NK-92 treated with Interleukin-12 subunit alpha and Interleukin-12 subunit beta, amount 100 ng/mL, for 24 hours (cell line): ENCODE data around the gene DUSP12.
"Not testable (repeated sequence)": the region's sequence is repeated elsewhere in the genome, so short reads cannot be mapped to it uniquely, and the experiment has no call there.

Source experiments
- DNase-seq: peaks from one replicate; lab custom pipeline; 2025; lab: John Stamatoyannopoulos, UW

Gene DUSP12

GRCh38 chr1:161727256-161727924, 22.2 kb upstream of the DUSP12 start:
- no peak for DNase-seq

DNA sequence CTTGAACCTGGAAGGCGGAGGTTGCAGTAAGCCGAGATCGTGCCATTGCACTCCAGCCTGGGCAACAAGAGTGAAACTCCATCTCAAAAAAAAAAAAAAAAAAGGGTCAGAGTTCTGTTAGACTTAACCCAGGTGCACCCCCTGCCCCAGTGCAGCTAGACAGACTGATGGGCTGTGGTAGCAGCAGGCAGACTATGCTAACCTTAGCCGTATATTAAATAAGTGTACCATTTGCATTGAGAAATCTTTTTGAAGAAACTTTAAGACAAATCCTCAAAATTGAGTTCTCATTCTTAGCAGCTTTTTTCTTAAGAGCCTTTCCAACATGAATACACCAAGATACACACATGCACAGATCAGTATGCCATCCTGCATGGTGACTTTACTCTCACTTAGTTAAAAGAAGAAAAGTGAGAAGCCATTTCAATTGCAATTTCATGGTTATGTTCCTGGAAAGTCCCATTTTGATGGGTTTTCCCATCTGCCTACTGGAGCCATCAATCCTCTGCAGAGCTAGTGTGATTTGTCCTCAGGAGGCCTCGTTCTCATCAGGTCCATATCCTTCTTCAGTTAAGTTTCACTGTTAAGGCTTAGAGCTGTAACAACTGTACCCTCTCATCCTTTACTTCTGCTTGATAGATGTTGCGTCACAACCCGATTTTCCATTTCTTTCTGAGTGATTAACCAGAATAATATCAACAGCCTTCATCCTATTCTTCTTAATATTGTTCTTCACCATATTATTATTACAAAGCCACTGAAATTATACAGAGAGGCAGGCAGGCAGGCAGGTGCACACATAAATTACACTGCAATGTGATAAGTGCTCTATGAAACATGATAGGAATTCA, 21.0 kb upstream of the DUSP12 start:
- DNase-seq, result no peak

GRCh38 chr1:161730050-161730564, 19.5 kb upstream of the DUSP12 start:
- peak; percentile 22 for DNase-seq

- DNase-seq, result no peak
These were observed 18.3 kb upstream of the DUSP12 start for GRCh38 chr1:161731241-161731640.

GRCh38 chr1:161731981-161732718, 17.4 kb upstream of the DUSP12 start:
- no peak for DNase-seq

DNA sequence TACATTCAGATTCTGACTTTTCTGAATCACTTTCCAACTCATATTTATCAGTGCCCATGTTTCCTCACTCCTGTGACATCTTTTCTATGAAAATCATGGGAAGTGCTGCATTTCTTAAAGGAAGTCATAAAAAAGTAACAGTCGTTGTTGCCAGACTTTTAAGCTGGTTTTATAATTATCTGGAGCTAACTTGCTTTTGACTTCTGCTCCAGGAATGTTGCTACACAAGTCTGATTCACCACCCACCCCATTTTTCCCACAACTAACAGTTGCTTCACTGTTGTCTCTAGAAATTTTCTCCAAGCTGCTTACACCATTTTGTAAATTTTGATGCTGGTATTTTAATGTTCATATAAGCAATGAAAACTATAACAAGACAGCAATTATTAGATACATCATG, 16.1 kb upstream of the DUSP12 start:
- DNase-seq, result no peak

- DNase-seq, result no peak
These were observed 13.7 kb upstream of the DUSP12 start for GRCh38 chr1:161735837-161736236.

- DNase-seq, result no peak
These were observed 13.1 kb upstream of the DUSP12 start for GRCh38 chr1:161736335-161736969.

DNA sequence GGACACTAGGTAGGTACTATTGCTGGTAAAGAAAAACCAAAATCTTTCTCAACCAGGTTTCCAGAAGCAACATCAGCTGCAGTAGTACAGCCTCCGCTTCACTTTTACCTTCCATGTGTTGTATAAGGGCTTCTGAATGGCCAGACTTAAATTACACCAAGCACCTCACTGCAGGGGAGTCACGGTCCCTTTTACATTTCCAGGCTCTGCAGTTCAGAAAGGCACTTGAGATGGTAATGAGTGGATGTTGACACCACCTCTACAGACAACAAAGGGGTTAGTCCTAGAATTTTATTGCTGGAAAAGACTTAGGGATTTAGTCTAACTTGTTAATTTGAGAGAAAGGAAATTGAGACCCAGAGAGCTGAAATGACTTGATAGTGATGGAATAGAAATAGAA, 12.0 kb upstream of the DUSP12 start:
- no peak for DNase-seq

- peak; percentile 78 for DNase-seq
These were observed 10.8 kb upstream of the DUSP12 start for GRCh38 chr1:161738627-161739287.

GRCh38 chr1:161739865-161740566, 9.6 kb upstream of the DUSP12 start:
- no peak for DNase-seq

DNA sequence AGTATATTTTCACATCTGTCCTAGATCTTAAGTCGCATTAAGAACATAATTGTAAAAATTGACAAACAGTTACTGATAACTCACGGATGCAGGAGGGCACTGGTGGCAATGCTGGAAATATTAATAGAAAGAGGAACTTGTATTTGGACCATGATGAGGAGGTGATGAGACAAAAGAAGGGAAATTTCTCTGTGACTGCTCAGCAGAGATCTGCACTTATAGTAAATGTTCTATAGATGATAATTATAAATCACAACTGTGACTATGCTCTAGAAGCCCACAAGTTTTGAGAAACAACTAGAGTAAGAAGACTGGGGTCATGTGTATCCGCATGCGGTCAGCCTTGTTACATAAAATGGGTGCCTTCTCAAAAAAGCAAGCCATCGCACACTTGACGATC, 8.7 kb upstream of the DUSP12 start:
- DNase-seq, result no peak

GRCh38 chr1:161743231-161743630, 6.4 kb upstream of the DUSP12 start:
- DNase-seq, result no peak

GRCh38 chr1:161747801-161748200, 1.8 kb upstream of the DUSP12 start:
- DNase-seq, result no peak

DNA sequence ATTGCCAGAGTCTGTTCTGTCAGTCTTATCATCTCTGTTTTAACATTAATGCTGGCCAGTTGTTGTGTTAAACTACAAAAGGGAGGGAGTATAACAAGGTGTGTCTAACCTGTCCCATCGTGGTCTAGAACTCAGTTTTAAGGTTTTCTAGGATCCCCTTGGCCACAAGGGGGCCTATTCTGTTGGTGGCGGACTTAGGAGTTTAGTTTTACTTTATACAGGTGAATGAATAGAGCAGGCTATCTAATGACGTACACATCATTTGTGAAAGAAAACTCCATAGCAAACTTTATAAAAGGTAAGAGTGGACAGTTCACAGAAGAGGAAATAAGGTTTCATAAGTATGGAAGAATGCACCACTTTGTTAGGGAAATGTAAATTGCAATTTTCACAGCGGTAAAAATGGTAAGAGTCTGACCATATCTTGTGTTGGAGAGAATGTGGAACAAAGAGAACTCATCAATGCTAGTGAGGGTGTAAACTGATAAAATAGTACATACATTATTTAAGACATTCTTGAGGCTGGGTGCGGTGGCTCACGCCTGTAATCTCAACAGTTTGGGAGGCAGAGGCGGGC, 14.0 kb downstream of the DUSP12 start:
- DNase-seq, result no peak

DNA sequence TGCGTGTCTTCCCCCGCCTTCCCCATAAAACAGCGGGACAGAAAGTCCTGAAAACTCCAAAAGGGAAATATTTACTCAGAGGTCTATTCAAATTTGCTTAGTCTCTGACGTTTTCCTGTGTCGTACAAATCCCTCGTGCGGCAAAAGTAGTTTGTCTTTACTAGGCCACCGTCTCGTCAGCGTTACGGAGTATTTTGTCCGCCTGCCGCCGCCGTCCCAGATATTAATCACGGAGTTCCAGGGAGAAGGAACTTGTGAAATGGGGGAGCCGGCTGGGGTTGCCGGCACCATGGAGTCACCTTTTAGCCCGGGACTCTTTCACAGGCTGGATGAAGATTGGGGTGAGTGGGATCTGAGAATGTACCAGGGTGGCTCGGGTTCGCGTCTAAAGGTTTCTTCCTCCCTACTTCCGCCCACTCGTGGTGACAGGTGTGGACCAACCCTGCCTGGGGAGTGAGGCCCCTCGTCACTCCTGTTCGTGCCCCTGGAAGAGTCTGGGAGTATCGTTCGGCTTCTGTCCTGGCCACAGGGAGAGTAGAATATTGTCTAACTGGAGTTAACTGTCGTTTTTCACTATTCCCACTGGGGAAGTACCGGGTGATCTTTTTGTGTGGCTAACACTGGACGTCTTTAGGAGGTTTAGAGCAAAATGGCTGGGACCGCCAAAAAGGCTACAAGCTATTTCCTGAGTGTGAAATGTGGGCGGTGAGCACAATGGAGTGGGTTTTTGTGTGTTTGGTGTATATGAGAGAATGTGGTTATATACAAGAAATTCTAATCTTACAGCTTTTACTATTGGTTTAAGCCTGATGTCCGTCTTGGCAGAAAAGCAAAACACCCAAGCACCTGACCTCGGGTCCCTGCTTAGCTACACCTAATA, 16.8 kb downstream of the DUSP12 start, which contains the start of gene ATF6:
TSS of gene ATF6 (plus strand) at position 219 of the 880 bp plus-strand sequence. CDS start at position 260, 41 bp downstream.
- peak; percentile 62 for DNase-seq

DNA sequence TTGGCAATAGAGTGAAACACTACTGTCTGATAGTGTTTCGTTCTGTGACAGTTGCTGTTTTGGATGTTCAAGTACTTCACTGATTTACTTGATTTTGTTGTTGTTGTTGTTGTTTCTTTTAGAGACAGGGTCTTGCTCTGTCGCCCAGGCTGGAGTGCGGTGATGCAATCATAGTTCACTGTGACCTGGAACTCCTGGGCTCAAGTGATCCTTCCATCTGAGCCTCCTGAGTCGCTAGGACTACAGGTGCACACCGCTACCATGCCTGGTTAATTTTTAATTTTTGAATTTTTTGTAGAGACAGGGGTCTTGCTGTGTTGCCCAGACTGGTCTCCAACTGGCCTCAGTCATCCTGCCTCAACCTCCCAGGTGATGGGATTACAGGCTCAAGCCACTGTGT, 18.9 kb downstream of the DUSP12 start:
- DNase-seq, result no peak

DNA sequence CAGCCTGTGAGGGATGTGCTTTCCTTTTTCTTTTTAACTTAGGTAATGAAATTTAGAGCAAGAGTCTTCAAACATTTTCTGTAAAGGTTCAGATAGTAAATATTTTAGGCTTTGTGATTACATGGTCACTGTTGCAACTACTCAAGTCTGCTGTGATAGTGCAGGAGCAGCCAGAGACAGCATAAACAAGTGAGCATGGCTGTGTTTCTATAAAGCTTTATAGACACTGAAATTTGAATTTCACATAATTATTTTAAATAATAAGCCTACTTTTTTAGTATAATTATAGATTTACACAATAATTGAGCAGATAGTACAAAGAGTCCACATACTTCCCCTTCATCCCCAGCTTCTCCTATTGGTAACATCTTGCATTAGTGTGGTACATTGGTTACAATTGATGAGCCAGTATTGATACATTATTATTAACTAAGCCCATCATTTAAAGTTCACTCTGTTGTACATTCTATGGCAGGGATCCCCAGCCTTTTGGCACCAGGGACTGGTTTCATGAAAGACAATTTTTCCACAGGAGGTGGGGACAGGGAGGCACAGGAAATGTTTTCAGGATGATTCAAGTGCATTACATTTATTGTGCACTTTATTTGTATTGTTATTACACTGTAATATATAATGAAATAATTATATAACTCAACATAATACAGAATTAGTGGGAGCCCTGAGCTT, 19.5 kb downstream of the DUSP12 start:
- no peak for DNase-seq

DNA sequence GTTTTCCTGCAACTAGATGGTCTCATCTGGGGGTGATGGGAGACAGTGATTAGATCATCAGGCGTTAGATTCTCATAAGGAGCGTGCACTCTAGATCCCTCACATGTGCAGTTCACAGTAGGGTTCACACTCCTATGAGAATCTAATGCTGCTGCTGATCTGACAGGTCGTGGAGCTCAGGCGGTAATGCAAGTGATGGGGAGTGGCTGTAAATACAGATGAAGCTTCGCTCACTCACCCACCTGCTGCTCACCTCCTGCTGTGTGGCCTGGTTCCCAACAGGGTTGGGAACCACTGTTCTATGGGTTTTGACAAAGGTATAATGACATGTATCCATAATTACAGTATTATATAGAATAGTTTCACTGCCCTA, 20.1 kb downstream of the DUSP12 start:
- not testable (repeated sequence) for DNase-seq
